HepG2 (cell line): ENCODE data around the gene POU2F2. TPM values are rescaled to one million over a fixed set of nuclear protein-coding genes. Genes with fewer than 3 reads are reported as not detected.

Source experiments
- ATAC-seq: fragments of 200-7000 bp; cut with Tn5 transposase; 3 replicates; pipeline ENCODE4 v1.9.1; 2020; ENCODE audit warnings: mild to moderate bottlenecking, moderate library complexity
- BruUV-seq: library from RNA; stranded (reverse); fragments of 400-500 nt; replicated peaks from 2 replicates; lab custom pipeline; 2021; lab: Mats Ljungman, UMichigan
- CTCF ChIA-PET: fragments of 300-600 bp; formaldehyde crosslinking; extraction: SDS; loops from one replicate; lab custom pipeline; 2021; ENCODE audit warnings: low total read pairs, inconsistent platforms, low intra/inter-chr PET ratio; lab: Yijun Ruan, JAX
- POLR2A ChIA-PET: fragments of 350-600 bp; sonication (Branson Sonifier 250); formaldehyde crosslinking; loops from one replicate; lab custom pipeline; 2020; ENCODE audit warnings: antibody characterized with exemption, inconsistent platforms; lab: Yijun Ruan, JAX
- DNase-seq: peaks from one replicate; pipeline ENCODE4 v3.0.0-alpha.2; 2015; ENCODE audit warnings: low spot score
- FAIRE-seq: peaks from 3 replicates; lab custom pipeline; 2011; peaks lifted over from hg19 to GRCh38; lab: Jason Lieb, UNC
- H2AFZ ChIP-seq: one replicate; pipeline ENCODE4 v1.6.1; 2011; ENCODE audit warnings: low read length, inconsistent platforms
- H3K27ac ChIP-seq: fragments of 300-600 bp; 3 replicates; pipeline ENCODE4 v1.8.0; 2011; ENCODE audit warnings: mixed run types, mild to moderate bottlenecking, mixed read lengths, low read length, inconsistent platforms; ENCODE audit not compliant: insufficient read depth; ENCODE audit errors: extremely low read length
- H3K27me3 ChIP-seq, 2 experiments: fragments of 200-600 bp in 1 of 2; 2 replicates in 1 of 2; 3 replicates in 1 of 2; pipeline versions ENCODE4 v1.6.0 to v1.8.0; 2011; ENCODE audit warnings: low read length in 2 of 2, mild to moderate bottlenecking in 2 of 2, moderate library complexity in 2 of 2, inconsistent platforms in 1 of 2; ENCODE audit not compliant: insufficient read depth in 2 of 2, control insufficient read depth in 1 of 2
- H3K36me3 ChIP-seq, 2 experiments: fragments of 200-600 bp in 1 of 2; replicated peaks in 1 of 2; 2 replicates in 1 of 2; 3 replicates in 1 of 2; pipeline versions ENCODE4 v1.5.1 to v1.8.0; 2011; ENCODE audit warnings: low read length in 2 of 2, inconsistent platforms in 1 of 2; ENCODE audit not compliant: insufficient read depth in 2 of 2, control insufficient read depth in 1 of 2
- H3K4me1 ChIP-seq: 2 replicates; pipeline ENCODE4 v1.5.1; 2012; ENCODE audit warnings: low read length, inconsistent platforms; ENCODE audit not compliant: insufficient read depth
- H3K4me2 ChIP-seq: 2 replicates; pipeline ENCODE4 v1.6.0; 2011; ENCODE audit warnings: low read depth, low read length, inconsistent platforms
- H3K4me3 ChIP-seq, 3 experiments: fragments of 200-600 bp in 1 of 3; sonication (generic), shearing (Covaris generic) in 1 of 3; replicated peaks in 1 of 3; 2 replicates each; pipeline ENCODE4 v1.5.1; 2011 to 2016; ENCODE audit warnings: low read length in 3 of 3, inconsistent platforms in 2 of 3, low read depth in 2 of 3, mild to moderate bottlenecking in 2 of 3, control low read depth in 1 of 3, mixed read lengths in 1 of 3; ENCODE audit not compliant: insufficient read depth in 1 of 3
- H3K79me2 ChIP-seq: one replicate; pipeline ENCODE4 v1.6.1; 2011; ENCODE audit warnings: low read length, inconsistent platforms; ENCODE audit not compliant: insufficient read depth
- H3K9ac ChIP-seq: 2 replicates; pipeline ENCODE4 v1.6.0; 2011; ENCODE audit warnings: mild to moderate bottlenecking, low read depth, low read length, inconsistent platforms; ENCODE audit not compliant: insufficient read depth
- H3K9me3 ChIP-seq: 2 replicates; pipeline ENCODE4 v1.5.1; 2012; ENCODE audit warnings: mild to moderate bottlenecking, low read length
- H4K20me1 ChIP-seq: 2 replicates; pipeline ENCODE4 v1.6.0; 2011; ENCODE audit warnings: inconsistent platforms, mild to moderate bottlenecking, low read length, moderate library complexity; ENCODE audit not compliant: insufficient read depth
- E2F1 ChIP-seq: sonication (generic); formaldehyde crosslinking; IDR thresholded peaks from 2 replicates; pipeline ENCODE4 v1.5.0; 2020; ENCODE audit warnings: missing genetic modification reagents
- EEA1 ChIP-seq: sonication (generic); formaldehyde crosslinking; IDR thresholded peaks from 2 replicates; pipeline ENCODE4 v1.5.1; 2020; ENCODE audit warnings: mild to moderate bottlenecking, missing genetic modification reagents, borderline replicate concordance
- MXD4 ChIP-seq: IDR thresholded peaks from 2 replicates; pipeline ENCODE4 v1.6.1; 2016; ENCODE audit warnings: mild to moderate bottlenecking, missing biosample characterization, missing genetic modification reagents
- NFAT5 ChIP-seq: sonication (generic); formaldehyde crosslinking; IDR thresholded peaks from 2 replicates; pipeline ENCODE4 v1.4.0; 2020; ENCODE audit warnings: missing genetic modification reagents
- NPAS2 ChIP-seq: sonication (generic); formaldehyde crosslinking; IDR thresholded peaks from 2 replicates; pipeline ENCODE4 v1.8.0; 2022; ENCODE audit warnings: mild to moderate bottlenecking, missing genetic modification reagents, borderline replicate concordance
- SAFB2 ChIP-seq: sonication (generic); formaldehyde crosslinking; IDR thresholded peaks from 2 replicates; pipeline ENCODE4 v1.5.1; 2020; ENCODE audit warnings: missing genetic modification reagents, low read depth, mild to moderate bottlenecking, borderline replicate concordance
- TFE3 ChIP-seq: IDR thresholded peaks from 2 replicates; pipeline ENCODE4 v1.6.1; 2016
- THRA ChIP-seq: sonication (generic); formaldehyde crosslinking; IDR thresholded peaks from 2 replicates; pipeline ENCODE4 v1.4.0; 2020; ENCODE audit warnings: missing genetic modification reagents, borderline replicate concordance
- ZNF503 ChIP-seq: sonication (generic); formaldehyde crosslinking; IDR thresholded peaks from 2 replicates; pipeline ENCODE4 v1.4.0; 2020; ENCODE audit warnings: missing genetic modification reagents
- ZNF567 ChIP-seq: sonication (generic); formaldehyde crosslinking; IDR thresholded peaks from 2 replicates; pipeline ENCODE4 v1.8.1; 2023; ENCODE audit warnings: mild to moderate bottlenecking, missing genetic modification reagents, borderline replicate concordance
- WGBS: methylation state at CpG from one replicate; pipeline ENCODE4 v1.1.6; 2017; ENCODE audit warnings: low lambda C conversion rate; 5-methylcytosine and 5-hydroxymethylcytosine counted together
- in situ Hi-C: cut with HindIII; loops from 2 replicates; pipeline ENCODE4 v1.10.0; 2017; ENCODE audit warnings: low pct_unique_long_range_greater_than_20kb; ENCODE audit not compliant: extremely low pct_ligation_motif_present
- intact Hi-C: fragments of 100-400 bp; cut with micrococcal nuclease; formaldehyde crosslinking; loops from one replicate; pipeline ENCODE4 v1.10.0; 2022; ENCODE audit not compliant: unreplicated experiment
- polyA plus RNA-seq, 8 experiments: library from polyadenylated mRNA; depleted of rRNA in 3 of 8; stranded (reverse) in 7 of 8; unstranded in 1 of 8; fragments of >200 nt; fragmentation: Illumina TruSeq in 4 of 8; extraction: Trizol in 4 of 8; gene quantifications; 2 replicates each; pipeline versions ENCODE4 v1.2.1 to v1.2.3, GENCODE V29; 2011 to 2016; ENCODE audit warnings: low read depth in 4 of 8, missing spikeins in 1 of 8, mixed read lengths in 1 of 8; ENCODE audit not compliant: insufficient read depth in 1 of 8
- total RNA-seq, 5 experiments: library from RNA; depleted of rRNA; stranded (reverse); fragments of >200 nt; fragmentation: Illumina TruSeq; extraction: Trizol; gene quantifications; 2 replicates each; pipeline ENCODE4 v1.2.3, GENCODE V29; 2016; ENCODE audit warnings: low read depth in 1 of 5

The POU2F2 gene
- total and polyA plus RNA-seq, 2 of the 13 experiments (the other 11 are each of a cell fraction or from before 2014, with no cell fraction given) = 0.09 to 0.17 TPM

- Histone ChIP-seq H3K4me3 (no peak overlapping the region), H3K9ac (no peak overlapping the region), H4K20me1 (no peaks in the 10 kb centered on the region), H3K27me3 (peaks cover 1 to 24% of the 10 kb centered on the region in 2 experiments; a peak in 4 of 5 replicates), H3K79me2 (no peaks in the 10 kb centered on the region), H3K4me1 (peaks cover 9% of the 10 kb centered on the region), H3K36me3 (no peaks in the 10 kb centered on the region), H3K27ac (no peak overlapping the region), H3K4me2 (no peak overlapping the region), H2AFZ (no peak overlapping the region), H3K9me3 (no peaks in the 10 kb centered on the region)
- in situ Hi-C loops (no loop called here), intact Hi-C loops (no loop called here)
- ATAC-seq (no peak), DNase-seq (no peak), FAIRE-seq (no peak)
- ChIA-PET CTCF (no interaction called here), POLR2A (no interaction called here)
- BruUV-seq = no TSS peak
- WGBS = 10% methylated on average over 10 of the region's 17 CpGs
- TF ChIP-seq THRA (CRISPR knock-in tag) = no peak
- no peak for TF ChIP-seq NPAS2
- TF ChIP-seq E2F1 (CRISPR knock-in tag) = no peak
- TF ChIP-seq TFE3 (CRISPR knock-in tag) = no peak
- TF ChIP-seq ZNF503 (CRISPR knock-in tag) = no peak
- no peak for TF ChIP-seq NFAT5 (CRISPR knock-in tag)
- TF ChIP-seq ZNF567 (CRISPR knock-in tag) = no peak
- no peak for TF ChIP-seq EEA1
- TF ChIP-seq SAFB2 (CRISPR knock-in tag) = no peak
- no peak for TF ChIP-seq MXD4
Observed at GRCh38 chr19:42122691-42123607, 9.3 kb downstream of the POU2F2 start.
